GM19467 (cell line): ENCODE results near the gene ACADS.

Experiments used
- ATAC-seq: cut with Tn5 transposase; IDR thresholded peaks from one replicate; pipeline ENCODE4 v1.9.1; 2021; ENCODE audit warnings: mild to moderate bottlenecking, moderate library complexity; ENCODE audit not compliant: unreplicated experiment

The ACADS gene

GRCh38 chr12:120699553-120699952 lies 26.1 kb upstream of the ACADS start:
- ATAC-seq = no peak

GRCh38 chr12:120700886-120701285 lies 24.7 kb upstream of the ACADS start:
- no peak for ATAC-seq

GRCh38 chr12:120702637-120703036 lies 23.0 kb upstream of the ACADS start:
- no peak for ATAC-seq

- no peak for ATAC-seq
Observed at GRCh38 chr12:120703311-120703942, 22.2 kb upstream of the ACADS start.

- no peak for ATAC-seq
Observed at GRCh38 chr12:120705618-120706017, 20.0 kb upstream of the ACADS start.

GRCh38 chr12:120706029-120706428 lies 19.6 kb upstream of the ACADS start:
- ATAC-seq = no peak

- no peak for ATAC-seq
Observed at GRCh38 chr12:120708651-120709050, 17.0 kb upstream of the ACADS start.

GRCh38 chr12:120710031-120710804 lies 15.4 kb upstream of the ACADS start, which contains the start of gene UNC119B:
Gene UNC119B (plus strand): TSS chr12:120710458. CDS start chr12:120710475, 17 bp downstream.
- ATAC-seq = peak; percentile 64

- ATAC-seq = no peak
Observed at GRCh38 chr12:120710805-120711296, 14.8 kb upstream of the ACADS start.

- ATAC-seq = no peak
Observed at GRCh38 chr12:120711411-120711810, 14.2 kb upstream of the ACADS start.

- no peak for ATAC-seq
Observed at GRCh38 chr12:120712610-120713009, 13.0 kb upstream of the ACADS start.

- ATAC-seq = no peak
Observed at GRCh38 chr12:120713861-120714482, 11.7 kb upstream of the ACADS start.

GRCh38 chr12:120718055-120718454 lies 7.6 kb upstream of the ACADS start:
- ATAC-seq = no peak

GRCh38 chr12:120719072-120719471 lies 6.6 kb upstream of the ACADS start:
- ATAC-seq = peak; percentile 52

GRCh38 chr12:120719496-120720233 lies 6.0 kb upstream of the ACADS start:
- no peak for ATAC-seq

GRCh38 chr12:120720234-120720986 lies 5.2 kb upstream of the ACADS start:
- ATAC-seq = no peak

GRCh38 chr12:120720987-120721801 lies 4.4 kb upstream of the ACADS start:
- ATAC-seq = no peak

- ATAC-seq = no peak
Observed at GRCh38 chr12:120721866-120722265, 3.8 kb upstream of the ACADS start.

- no peak for ATAC-seq
Observed at GRCh38 chr12:120722784-120723183, 2.8 kb upstream of the ACADS start.
